ENCODE results near the gene SAMD8. TPM values are rescaled to one million over a fixed set of nuclear protein-coding genes. Genes with fewer than 3 reads are reported as not detected.
A peak's percentile ranks its signal among the peaks of the same experiment; 100 is the strongest.

The SAMD8 gene
- total and polyA plus RNA-seq, 2 of the 8 experiments (the other 6 are each of a cell fraction or from before 2014, with no cell fraction given) = 11.7 to 20.9 TPM

GRCh38 chr10:75097666-75098285, 13.7 kb upstream of the SAMD8 start:
- no peak overlapping the region for H2AK5ac ChIP-seq (ENCODE audit: low read depth, low read length)
- H3K4me1 ChIP-seq (replicated peaks in 1 of 4; ENCODE audit: control insufficient read depth in 3 of 4, insufficient read depth in 4 of 4, low read length in 3 of 4) = peaks cover 0 to 13% (median 8%) of the 10 kb centered on the region in 4 experiments; a peak in 5 of 7 replicates
- H4K5ac ChIP-seq (ENCODE audit: insufficient read length, low read depth, low read length) = no peak overlapping the region
- H3K23me2 ChIP-seq (ENCODE audit: low read depth, low read length) = no peaks in the 10 kb centered on the region
- H3K23ac ChIP-seq (ENCODE audit: insufficient read length) = no peak overlapping the region
- no peak overlapping the region for H3K56ac ChIP-seq (replicated peaks; ENCODE audit: insufficient read length, low read depth, low read length)
- DNase-seq (ENCODE audit: low read depth in 1 of 2, low spot score in 2 of 2) (no peak), FAIRE-seq (no peak)
- TF ChIP-seq RAD21 (IDR thresholded peaks at IDR 0.05 in 1 of 2, conservative IDR thresholded peaks at IDR 0.05 in 1 of 2; ENCODE audit: low read depth in 2 of 2, low read length in 2 of 2) (peak; percentile 45 to 59), CTCF (IDR thresholded peaks at IDR 0.05; ENCODE audit: control extremely low read depth in 1 of 3, insufficient read depth in 1 of 3, low read depth in 1 of 3, low read length in 3 of 3) (peak; percentile 55 to 65 (median 56)), FOSL1 (IDR thresholded peaks at IDR 0.05; ENCODE audit: insufficient read depth, low read depth, low read length) (no peak)
- H3K9ac ChIP-seq (replicated peaks in 1 of 4; ENCODE audit: extremely low read depth in 1 of 4, low read depth in 3 of 4, low read length in 3 of 4) = no peak overlapping the region
- no peaks in the 10 kb centered on the region for H3K79me2 ChIP-seq (ENCODE audit: control insufficient read depth in 1 of 2, insufficient read depth in 2 of 2, low read length in 2 of 2)
- H2BK5ac ChIP-seq (ENCODE audit: low read depth, low read length) = no peak overlapping the region; the same call in 1 of the 2 replicates
- H4K20me1 ChIP-seq (replicated peaks in 1 of 2; ENCODE audit: control insufficient read depth in 1 of 2, insufficient read depth in 2 of 2, low read length in 2 of 2) = no peaks in the 10 kb centered on the region
- no peak overlapping the region for H2BK20ac ChIP-seq (ENCODE audit: low read length)
- no peak overlapping the region for H3K4me2 ChIP-seq (ENCODE audit: insufficient read depth in 1 of 2, low read depth in 2 of 2, low read length in 2 of 2)
- 92% methylated on average over 11 of the region's 11 CpGs; no CpG with 5 or more reads in 1 of the 2 experiments for WGBS, 2 experiments (ENCODE audit: extremely low coverage in 1 of 2, insufficient coverage in 1 of 2, insufficient read length in 1 of 2, insufficient replicate concordance in 2 of 2, low coverage in 1 of 2, low lambda C conversion rate in 2 of 2, missing lambda C conversion rate in 1 of 2)
- H2BK12ac ChIP-seq (ENCODE audit: low read depth, low read length) = no peak overlapping the region; the same call in 1 of the 2 replicates
- H3K36me3 ChIP-seq (ENCODE audit: control insufficient read depth in 2 of 4, insufficient read depth in 4 of 4, low read length in 3 of 4) = no peaks in the 10 kb centered on the region
- POLR2A ChIA-PET (ENCODE audit: partially characterized antibody) = interaction anchor here (0.8 to 1.0 kb wide), 2 partner anchors 60 to 1098 kb away, joined by 3 read pairs; no protein-coding TSS in a partner anchor
- peak overlapping the region; percentile 38; the same call in 1 of the 2 replicates for H3K18ac ChIP-seq (ENCODE audit: extremely low read depth, low read length)
- no peaks in the 10 kb centered on the region for H3K79me1 ChIP-seq (ENCODE audit: low read depth, low read length)
- H3K9me3 ChIP-seq (ENCODE audit: insufficient read depth in 2 of 2, low read depth in 1 of 2, low read length in 1 of 2) = no peaks in the 10 kb centered on the region
- peak overlapping the region; percentile 16 for H4K91ac ChIP-seq (replicated peaks; ENCODE audit: insufficient read length, low read length)
- H2BK120ac ChIP-seq (replicated peaks; ENCODE audit: low read depth, low read length) = no peak overlapping the region
- no peak overlapping the region for H3K27ac ChIP-seq (ENCODE audit: low read depth, low read length)
- H3K14ac ChIP-seq (ENCODE audit: insufficient read length) = no peak overlapping the region
- no peak overlapping the region for H3K4me3 ChIP-seq (ENCODE audit: extremely low read depth in 1 of 4, insufficient read depth in 2 of 4, low read depth in 3 of 4, low read length in 4 of 4)
- no peak overlapping the region for H3K4ac ChIP-seq (replicated peaks; ENCODE audit: insufficient read length, low read depth, low read length)
- H2AFZ ChIP-seq (ENCODE audit: low read length) = no peak overlapping the region
- no peaks in the 10 kb centered on the region for H3K27me3 ChIP-seq (replicated peaks in 1 of 4; ENCODE audit: control insufficient read depth in 3 of 4, extremely low read depth in 1 of 4, insufficient read depth in 3 of 4, low read length in 3 of 4)
- no peak overlapping the region; the same call in 1 of the 2 replicates for H2BK15ac ChIP-seq (ENCODE audit: low read length)
- H4K8ac ChIP-seq (ENCODE audit: extremely low read depth, insufficient read depth, low read length) = peak overlapping the region; percentile 79; the same call in 1 of the 2 replicates
- CTCF ChIA-PET (ENCODE audit: partially characterized antibody) = interaction anchor here (0.6 to 7.1 kb wide), 34 partner anchors 10 to 950 kb away, joined by 3 to 44 read pairs (median 5); partner anchors contain the start of genes COMTD1 and SAMD8

All from H1 (cell line).